Keratinocyte (primary cell): ENCODE data around the gene MMAB. TPM values are rescaled to one million over a fixed set of nuclear protein-coding genes. Genes with fewer than 3 reads are reported as not detected.

Experiments used
- DNase-seq: peaks from one replicate; pipeline ENCODE4 v3.0.0-alpha.2; 2011; ENCODE audit warnings: low read depth, missing footprints, low spot score
- FAIRE-seq: peaks from 2 replicates; lab custom pipeline; 2011; peaks lifted over from hg19 to GRCh38; lab: Jason Lieb, UNC
- H2AFZ ChIP-seq: 2 replicates; pipeline ENCODE4 v1.6.0; 2012; ENCODE audit warnings: low read length, control low read depth, inconsistent platforms; ENCODE audit not compliant: control insufficient read depth
- H3K27ac ChIP-seq: 2 replicates; pipeline ENCODE4 v1.5.1; 2011; ENCODE audit warnings: low read length; ENCODE audit not compliant: control insufficient read depth, insufficient read depth
- H3K27me3 ChIP-seq: 3 replicates; pipeline ENCODE4 v1.6.0; 2011; ENCODE audit warnings: low read length; ENCODE audit not compliant: control insufficient read depth, insufficient read depth; ENCODE audit errors: extremely low read depth
- H3K36me3 ChIP-seq, 2 experiments: 2 replicates in 1 of 2; 3 replicates in 1 of 2; pipeline ENCODE4 v1.5.1; 2011; ENCODE audit warnings: low read length in 2 of 2, mild to moderate bottlenecking in 1 of 2; ENCODE audit not compliant: control insufficient read depth in 2 of 2, insufficient read depth in 2 of 2; ENCODE audit errors: extremely low read depth in 1 of 2
- H3K4me1 ChIP-seq: 3 replicates; pipeline ENCODE4 v1.5.1; 2011; ENCODE audit warnings: low read length; ENCODE audit not compliant: control insufficient read depth, insufficient read depth; ENCODE audit errors: extremely low read depth
- H3K4me2 ChIP-seq: 3 replicates; pipeline ENCODE4 v1.6.0; 2011; ENCODE audit warnings: low read depth, low read length; ENCODE audit not compliant: control insufficient read depth, insufficient read depth; ENCODE audit errors: extremely low read depth
- H3K4me3 ChIP-seq, 3 experiments: fragments of 200-600 bp in 1 of 3; sonication (generic) in 1 of 3; 2 replicates in 2 of 3; 3 replicates in 1 of 3; pipeline ENCODE4 v1.5.1; 2011 to 2016; ENCODE audit warnings: low read length in 3 of 3, mild to moderate bottlenecking in 3 of 3, control low read depth in 2 of 3, inconsistent platforms in 1 of 3, low read depth in 1 of 3, mixed read lengths in 1 of 3, mixed run types in 1 of 3, moderate library complexity in 1 of 3; ENCODE audit not compliant: control insufficient read depth in 2 of 3, insufficient read depth in 2 of 3; ENCODE audit errors: extremely low read depth in 1 of 3
- H3K79me2 ChIP-seq: 2 replicates; pipeline ENCODE4 v1.6.0; 2012; ENCODE audit warnings: low read length; ENCODE audit not compliant: control insufficient read depth, insufficient read depth
- H3K9ac ChIP-seq: 3 replicates; pipeline ENCODE4 v1.6.0; 2011; ENCODE audit warnings: low read length; ENCODE audit not compliant: control insufficient read depth, insufficient read depth; ENCODE audit errors: extremely low read depth
- H3K9me1 ChIP-seq: 3 replicates; pipeline ENCODE4 v1.6.0; 2011; ENCODE audit warnings: low read length; ENCODE audit not compliant: control insufficient read depth, insufficient read depth; ENCODE audit errors: extremely low read depth
- H3K9me3 ChIP-seq: 2 replicates; pipeline ENCODE4 v1.5.1; 2012; ENCODE audit warnings: low read depth, low read length; ENCODE audit not compliant: control insufficient read depth
- H4K20me1 ChIP-seq: 3 replicates; pipeline ENCODE4 v1.6.0; 2011; ENCODE audit warnings: low read length; ENCODE audit not compliant: control insufficient read depth, insufficient read depth; ENCODE audit errors: extremely low read depth
- CTCF ChIP-seq, 3 experiments: IDR thresholded peaks in 1 of 3; conservative IDR thresholded peaks in 1 of 3; optimal IDR thresholded peaks in 1 of 3; 2 replicates in 2 of 3; 3 replicates in 1 of 3; pipeline versions ENCODE3 to v1.5.1; 2011; ENCODE audit warnings: low read length in 3 of 3, mild to moderate bottlenecking in 3 of 3, moderate library complexity in 2 of 3, control low read depth in 1 of 3, inconsistent platforms in 1 of 3; ENCODE audit not compliant: insufficient read depth in 2 of 3; ENCODE audit errors: extremely low read depth in 1 of 3
- EZH2 ChIP-seq: IDR thresholded peaks from one replicate; pipeline ENCODE4 v1.6.1; 2012; ENCODE audit warnings: inconsistent platforms, mild to moderate bottlenecking, low read length, moderate library complexity
- dilution Hi-C: fragments of 300-500 bp; cut with MboI; formaldehyde crosslinking; loops from one replicate; pipeline ENCODE4 v1.7.0; 2020; ENCODE audit warnings: low sequenced_read_pairs; ENCODE audit not compliant: extremely low pct_ligation_motif_present
- polyA plus RNA-seq, 5 experiments: library from polyadenylated mRNA; depleted of rRNA in 3 of 5; stranded (reverse) in 3 of 5; stranded (forward) in 1 of 5; unstranded in 1 of 5; fragments of >200 nt; gene quantifications; 1 replicate in 1 of 5; 2 replicates in 3 of 5; 3 replicates in 1 of 5; pipeline versions ENCODE4 v1.2.1 to v1.2.3, GENCODE V29; 2011 to 2012; ENCODE audit warnings: missing spikeins in 2 of 5, low read depth in 1 of 5, low replicate concordance in 1 of 5

Gene MMAB
- polyA plus RNA-seq, 1 donor (not counting 4 experiments of a cell fraction or from before 2014, with no cell fraction given): 30.6 TPM

GRCh38 chr12:109561711-109562030 is 11.6 kb downstream of the MMAB start:
- H3K27me3 ChIP-seq: no peaks in the 10 kb centered on the region
- H3K79me2 ChIP-seq: no peaks in the 10 kb centered on the region
- no peaks in the 10 kb centered on the region for H3K4me1 ChIP-seq
- H3K36me3 ChIP-seq: peaks cover 10 to 17% of the 10 kb centered on the region in 2 experiments
- H3K4me2 ChIP-seq: no peak overlapping the region
- H3K4me3 ChIP-seq: no peak overlapping the region
- H3K9me3 ChIP-seq: no peaks in the 10 kb centered on the region
- H4K20me1 ChIP-seq: no peaks in the 10 kb centered on the region
- no peak overlapping the region for H3K27ac ChIP-seq
- no peaks in the 10 kb centered on the region for H3K9me1 ChIP-seq
- TF ChIP-seq CTCF (optimal IDR thresholded peaks at IDR 0.05 in 1 of 3, IDR thresholded peaks at IDR 0.05 in 1 of 3, conservative IDR thresholded peaks at IDR 0.05 in 1 of 3; ENCODE audit: extremely low read depth in 1 of 3, insufficient read depth in 2 of 3, low read length in 3 of 3) (no peak), EZH2 (no peak)
- no peak overlapping the region for H2AFZ ChIP-seq
- dilution Hi-C loops: no loop called here
- no peak overlapping the region for H3K9ac ChIP-seq
- FAIRE-seq (no peak), DNase-seq (no peak)

- H3K36me3 ChIP-seq: peaks cover 8 to 13% of the 10 kb centered on the region in 2 experiments
- dilution Hi-C loops: no loop called here
- no peak overlapping the region for H2AFZ ChIP-seq
- no peaks in the 10 kb centered on the region for H3K9me3 ChIP-seq
- no peak overlapping the region for H3K27ac ChIP-seq
- no peak overlapping the region for H3K9ac ChIP-seq
- no peaks in the 10 kb centered on the region for H3K27me3 ChIP-seq
- no peaks in the 10 kb centered on the region for H3K4me1 ChIP-seq
- TF ChIP-seq EZH2 (no peak), CTCF (optimal IDR thresholded peaks at IDR 0.05 in 1 of 3, IDR thresholded peaks at IDR 0.05 in 1 of 3, conservative IDR thresholded peaks at IDR 0.05 in 1 of 3; ENCODE audit: extremely low read depth in 1 of 3, insufficient read depth in 2 of 3, low read length in 3 of 3) (no peak)
- FAIRE-seq (no peak), DNase-seq (no peak)
- H3K4me3 ChIP-seq: no peak overlapping the region
- H3K9me1 ChIP-seq: no peaks in the 10 kb centered on the region
- no peaks in the 10 kb centered on the region for H4K20me1 ChIP-seq
- no peak overlapping the region for H3K4me2 ChIP-seq
- H3K79me2 ChIP-seq: no peaks in the 10 kb centered on the region
Measured at GRCh38 chr12:109560867-109561710, 12.2 kb downstream of the MMAB start.
